Coronary artery (tissue), 2 donors: ENCODE data around the gene TMEM204.

ENCODE experiments used
- DNase-seq: peaks from one replicate; pipeline ENCODE4 v3.0.0-alpha.2; 2017; ENCODE audit warnings: low spot score
- H3K27ac ChIP-seq, 2 donors: fragments of 200-600 bp; sonication (generic); one replicate each; pipeline ENCODE4 v1.5.1; 2016 to 2019
- H3K4me3 ChIP-seq: fragments of 200-600 bp; sonication (generic); 2 replicates; pipeline ENCODE4 v1.5.1; 2016; ENCODE audit warnings: mild to moderate bottlenecking, moderate library complexity
- CTCF ChIP-seq: fragments of 200-600 bp; sonication (generic); IDR thresholded peaks from one replicate; pipeline ENCODE4 v1.5.1; 2019; ENCODE audit warnings: antibody characterized with exemption

Gene TMEM204

GRCh38 chr16:1505912-1506311 lies 27.6 kb upstream of the TMEM204 start:
- Histone ChIP-seq H3K27ac (no peak overlapping the region), H3K4me3 (no peak overlapping the region)
- no peak for TF ChIP-seq CTCF
- DNase-seq = no peak

- Histone ChIP-seq H3K27ac (no peak overlapping the region), H3K4me3 (no peak overlapping the region)
- no peak for TF ChIP-seq CTCF
- DNase-seq = no peak
These were observed 26.8 kb upstream of the TMEM204 start for GRCh38 chr16:1506494-1507213.

- DNase-seq = no peak
- no peak for TF ChIP-seq CTCF
These were observed 24.8 kb upstream of the TMEM204 start for GRCh38 chr16:1508494-1509187.

GRCh38 chr16:1509307-1510221 lies 23.9 kb upstream of the TMEM204 start:
- H3K27ac ChIP-seq = peak overlapping the region; percentile 88 to 95
- H3K4me3 ChIP-seq = peak overlapping the region; percentile 41
- no peak for TF ChIP-seq CTCF
- DNase-seq = peak; percentile 91

More at GRCh38 chr16:1508494-1509187, 24.8 kb upstream of the TMEM204 start:
- Histone ChIP-seq H3K4me3 (no peak overlapping the region), H3K27ac (peak overlapping the region; percentile 88 to 95)

- Histone ChIP-seq H3K4me3 (peak overlapping the region; percentile 41), H3K27ac (peak overlapping the region; percentile 88 to 95)
- TF ChIP-seq CTCF = no peak
- no peak for DNase-seq
These were observed 23.2 kb upstream of the TMEM204 start for GRCh38 chr16:1510272-1510671.

GRCh38 chr16:1510941-1511351 lies 22.5 kb upstream of the TMEM204 start:
- Histone ChIP-seq H3K27ac (peak overlapping the region; percentile 88 to 95), H3K4me3 (no peak overlapping the region)
- no peak for TF ChIP-seq CTCF
- no peak for DNase-seq
